Panc1 (cell line): Measurements from ENCODE around the gene TSPAN3.

Experiments
- POLR2AphosphoS5 ChIP-seq: IDR thresholded peaks from 2 replicates; pipeline ENCODE4 v1.6.1; 2012; ENCODE audit warnings: mild to moderate bottlenecking, low read depth, low read length, moderate library complexity
- TF ChIP-seq, protein P1 (sequence below): fragments of 450-650 bp; IDR thresholded peaks from 2 replicates; pipeline ENCODE4 v1.5.1; 2017; ENCODE audit warnings: mild to moderate bottlenecking
- TF ChIP-seq, protein P2 (sequence below), 2 experiments: IDR thresholded peaks; 2 replicates each; pipeline ENCODE4 v1.6.1; 2011 to 2012; ENCODE audit warnings: low read depth in 2 of 2, control low read depth in 1 of 2, low read length in 1 of 2, mild to moderate bottlenecking in 1 of 2, moderate library complexity in 1 of 2; ENCODE audit not compliant: insufficient read depth in 1 of 2

DNA sequence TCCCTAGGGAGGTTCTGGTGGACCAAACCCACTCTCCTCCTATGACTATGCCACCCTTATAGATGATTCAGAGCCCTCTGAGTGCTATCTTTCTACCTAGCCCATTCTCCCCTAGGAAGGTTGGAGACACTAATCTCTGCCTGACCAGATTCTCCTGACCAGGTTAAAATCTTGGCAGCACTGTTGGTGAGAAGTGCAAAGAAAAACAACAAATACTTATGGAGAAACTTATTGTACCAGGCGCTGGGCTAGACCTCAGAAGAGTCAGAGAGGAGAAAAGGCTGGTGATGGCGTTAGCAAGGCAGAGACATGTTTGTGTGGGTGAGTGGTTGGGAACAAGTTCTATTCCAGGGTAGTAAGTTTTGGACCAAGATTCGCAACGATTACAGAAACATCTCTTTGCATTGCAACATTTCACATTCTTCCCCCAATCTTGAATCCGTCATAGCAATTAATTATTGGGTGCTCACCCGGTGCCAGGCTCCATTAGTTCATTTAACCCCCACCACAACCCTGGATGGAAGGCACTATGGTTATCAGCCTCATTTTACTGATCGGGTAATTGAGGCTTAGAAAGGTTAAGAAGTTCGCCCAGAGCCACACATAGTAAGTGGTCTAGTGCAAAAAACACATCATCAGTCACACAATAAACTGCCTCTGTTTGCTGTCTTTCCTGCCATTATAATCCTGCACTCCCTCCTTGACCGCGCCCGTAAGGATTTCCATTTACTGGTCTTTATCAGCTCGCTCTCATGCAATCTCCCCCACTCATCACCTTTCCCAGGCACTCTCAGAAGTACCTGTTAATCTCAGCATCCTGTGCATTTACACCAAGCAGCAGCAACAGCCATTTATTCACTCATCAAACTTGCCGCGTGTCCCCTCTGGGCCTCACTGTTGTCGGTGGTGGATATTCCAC is 655 bp upstream of the TSPAN3 start:
- TF ChIP-seq, protein P1, sequence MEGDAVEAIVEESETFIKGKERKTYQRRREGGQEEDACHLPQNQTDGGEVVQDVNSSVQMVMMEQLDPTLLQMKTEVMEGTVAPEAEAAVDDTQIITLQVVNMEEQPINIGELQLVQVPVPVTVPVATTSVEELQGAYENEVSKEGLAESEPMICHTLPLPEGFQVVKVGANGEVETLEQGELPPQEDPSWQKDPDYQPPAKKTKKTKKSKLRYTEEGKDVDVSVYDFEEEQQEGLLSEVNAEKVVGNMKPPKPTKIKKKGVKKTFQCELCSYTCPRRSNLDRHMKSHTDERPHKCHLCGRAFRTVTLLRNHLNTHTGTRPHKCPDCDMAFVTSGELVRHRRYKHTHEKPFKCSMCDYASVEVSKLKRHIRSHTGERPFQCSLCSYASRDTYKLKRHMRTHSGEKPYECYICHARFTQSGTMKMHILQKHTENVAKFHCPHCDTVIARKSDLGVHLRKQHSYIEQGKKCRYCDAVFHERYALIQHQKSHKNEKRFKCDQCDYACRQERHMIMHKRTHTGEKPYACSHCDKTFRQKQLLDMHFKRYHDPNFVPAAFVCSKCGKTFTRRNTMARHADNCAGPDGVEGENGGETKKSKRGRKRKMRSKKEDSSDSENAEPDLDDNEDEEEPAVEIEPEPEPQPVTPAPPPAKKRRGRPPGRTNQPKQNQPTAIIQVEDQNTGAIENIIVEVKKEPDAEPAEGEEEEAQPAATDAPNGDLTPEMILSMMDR = no peak
- no peak for TF ChIP-seq POLR2AphosphoS5
- TF ChIP-seq, protein P2, sequence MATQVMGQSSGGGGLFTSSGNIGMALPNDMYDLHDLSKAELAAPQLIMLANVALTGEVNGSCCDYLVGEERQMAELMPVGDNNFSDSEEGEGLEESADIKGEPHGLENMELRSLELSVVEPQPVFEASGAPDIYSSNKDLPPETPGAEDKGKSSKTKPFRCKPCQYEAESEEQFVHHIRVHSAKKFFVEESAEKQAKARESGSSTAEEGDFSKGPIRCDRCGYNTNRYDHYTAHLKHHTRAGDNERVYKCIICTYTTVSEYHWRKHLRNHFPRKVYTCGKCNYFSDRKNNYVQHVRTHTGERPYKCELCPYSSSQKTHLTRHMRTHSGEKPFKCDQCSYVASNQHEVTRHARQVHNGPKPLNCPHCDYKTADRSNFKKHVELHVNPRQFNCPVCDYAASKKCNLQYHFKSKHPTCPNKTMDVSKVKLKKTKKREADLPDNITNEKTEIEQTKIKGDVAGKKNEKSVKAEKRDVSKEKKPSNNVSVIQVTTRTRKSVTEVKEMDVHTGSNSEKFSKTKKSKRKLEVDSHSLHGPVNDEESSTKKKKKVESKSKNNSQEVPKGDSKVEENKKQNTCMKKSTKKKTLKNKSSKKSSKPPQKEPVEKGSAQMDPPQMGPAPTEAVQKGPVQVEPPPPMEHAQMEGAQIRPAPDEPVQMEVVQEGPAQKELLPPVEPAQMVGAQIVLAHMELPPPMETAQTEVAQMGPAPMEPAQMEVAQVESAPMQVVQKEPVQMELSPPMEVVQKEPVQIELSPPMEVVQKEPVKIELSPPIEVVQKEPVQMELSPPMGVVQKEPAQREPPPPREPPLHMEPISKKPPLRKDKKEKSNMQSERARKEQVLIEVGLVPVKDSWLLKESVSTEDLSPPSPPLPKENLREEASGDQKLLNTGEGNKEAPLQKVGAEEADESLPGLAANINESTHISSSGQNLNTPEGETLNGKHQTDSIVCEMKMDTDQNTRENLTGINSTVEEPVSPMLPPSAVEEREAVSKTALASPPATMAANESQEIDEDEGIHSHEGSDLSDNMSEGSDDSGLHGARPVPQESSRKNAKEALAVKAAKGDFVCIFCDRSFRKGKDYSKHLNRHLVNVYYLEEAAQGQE (IDR thresholded peaks at IDR 0.05; ENCODE audit: insufficient read depth in 1 of 2, low read depth in 2 of 2, low read length in 1 of 2) = 0 out of 4 replicates have a peak, but pooled peaks of 1 of the 2 experiments have one; percentile 1
